DOHH2 (cell line): ENCODE results near the gene C1orf226.

ENCODE experiments used
- H3F3A ChIP-seq: fragments of 200-600 bp; sonication (generic), shearing (Covaris generic); 2 replicates; pipeline ENCODE4 v1.6.0; 2016; ENCODE audit warnings: antibody characterized with exemption, mild to moderate bottlenecking; ENCODE audit not compliant: control insufficient read depth, insufficient read depth
- H3K27ac ChIP-seq: fragments of 200-600 bp; sonication (generic); 2 replicates; pipeline ENCODE4 v1.5.1; 2014; ENCODE audit warnings: low read depth, mild to moderate bottlenecking, low read length, moderate library complexity
- H3K27me3 ChIP-seq: fragments of 200-600 bp; sonication (generic); 2 replicates; pipeline ENCODE4 v1.6.1; 2014; ENCODE audit warnings: mild to moderate bottlenecking, low read length, mixed read lengths; ENCODE audit not compliant: control insufficient read depth
- H3K36me3 ChIP-seq: fragments of 200-600 bp; sonication (generic); 2 replicates; pipeline ENCODE4 v1.6.1; 2014; ENCODE audit warnings: mild to moderate bottlenecking, low read length, moderate library complexity, mixed read lengths; ENCODE audit not compliant: control insufficient read depth
- H3K4me1 ChIP-seq: fragments of 200-600 bp; sonication (generic); 2 replicates; pipeline ENCODE4 v1.6.1; 2014; ENCODE audit warnings: mild to moderate bottlenecking, low read length, mixed read lengths; ENCODE audit not compliant: control insufficient read depth
- H3K4me2 ChIP-seq: fragments of 200-600 bp; sonication (generic); 2 replicates; pipeline ENCODE4 v1.6.0; 2014; ENCODE audit warnings: mild to moderate bottlenecking, low read length, moderate library complexity
- H3K4me3 ChIP-seq: fragments of 200-600 bp; sonication (generic); 2 replicates; pipeline ENCODE4 v1.5.1; 2014; ENCODE audit warnings: mild to moderate bottlenecking, low read length, mixed read lengths
- H3K79me2 ChIP-seq: fragments of 200-600 bp; sonication (generic); 2 replicates; pipeline ENCODE4 v1.6.1; 2014; ENCODE audit warnings: mild to moderate bottlenecking, low read length, mixed read lengths; ENCODE audit not compliant: control insufficient read depth
- H3K9me2 ChIP-seq: fragments of 200-600 bp; sonication (generic); replicated peaks from 2 replicates; pipeline ENCODE4 v1.6.1; 2014; ENCODE audit warnings: mild to moderate bottlenecking, low read length, mixed read lengths; ENCODE audit not compliant: control insufficient read depth
- H3K9me3 ChIP-seq: fragments of 200-600 bp; sonication (generic); 2 replicates; pipeline ENCODE4 v1.6.1; 2014; ENCODE audit warnings: antibody characterized with exemption, low read length, mixed read lengths; ENCODE audit not compliant: control insufficient read depth, insufficient read depth
- H4K20me1 ChIP-seq: fragments of 200-600 bp; sonication (generic); 2 replicates; pipeline ENCODE4 v1.6.0; 2014; ENCODE audit warnings: low read depth, mild to moderate bottlenecking, antibody characterized with exemption, low read length, moderate library complexity; ENCODE audit not compliant: control insufficient read depth, insufficient read depth
- EZH2phosphoT487 ChIP-seq: fragments of 200-600 bp; sonication (generic); IDR thresholded peaks from 2 replicates; pipeline ENCODE4 v1.6.1; 2017; ENCODE audit warnings: borderline replicate concordance, mild to moderate bottlenecking, antibody characterized with exemption, low read length, moderate library complexity, mixed read lengths
- TF ChIP-seq, protein P1 (sequence below): fragments of 200-600 bp; sonication (generic); IDR thresholded peaks from one replicate; pipeline ENCODE4 v1.5.1; 2014; ENCODE audit warnings: antibody characterized with exemption, mild to moderate bottlenecking, low read depth, low read length; ENCODE audit not compliant: poor library complexity, severe bottlenecking

The C1orf226 gene

DNA sequence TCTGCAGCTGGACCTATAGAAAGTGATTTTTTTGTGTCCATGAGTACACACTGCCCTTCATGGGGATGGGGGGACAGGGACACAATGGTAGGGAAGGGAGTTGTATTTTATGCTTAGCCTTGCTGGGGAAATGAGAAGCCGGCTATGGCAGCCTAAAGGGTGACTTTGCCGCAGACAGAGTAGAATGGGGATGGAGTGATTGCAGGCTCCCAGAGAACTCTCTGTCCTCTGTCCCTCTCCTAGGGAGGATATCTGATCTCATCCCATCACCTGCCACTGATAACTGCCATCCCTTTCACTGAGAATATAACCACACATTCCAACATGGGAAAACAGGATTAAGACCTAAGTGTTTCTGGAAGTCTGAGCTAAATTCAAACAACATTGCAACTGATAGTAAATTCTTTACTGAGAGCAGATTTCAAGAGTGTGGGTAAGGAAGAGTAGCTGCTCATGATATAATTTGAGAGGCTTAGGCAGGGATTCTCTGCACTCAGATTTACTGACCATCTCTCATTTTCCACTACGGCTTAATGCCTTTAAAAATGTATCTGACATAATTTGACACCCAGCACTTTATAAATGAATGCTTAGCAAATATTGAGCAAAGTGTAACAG lies 16.5 kb downstream of the C1orf226 start:
- TF ChIP-seq, protein P1, sequence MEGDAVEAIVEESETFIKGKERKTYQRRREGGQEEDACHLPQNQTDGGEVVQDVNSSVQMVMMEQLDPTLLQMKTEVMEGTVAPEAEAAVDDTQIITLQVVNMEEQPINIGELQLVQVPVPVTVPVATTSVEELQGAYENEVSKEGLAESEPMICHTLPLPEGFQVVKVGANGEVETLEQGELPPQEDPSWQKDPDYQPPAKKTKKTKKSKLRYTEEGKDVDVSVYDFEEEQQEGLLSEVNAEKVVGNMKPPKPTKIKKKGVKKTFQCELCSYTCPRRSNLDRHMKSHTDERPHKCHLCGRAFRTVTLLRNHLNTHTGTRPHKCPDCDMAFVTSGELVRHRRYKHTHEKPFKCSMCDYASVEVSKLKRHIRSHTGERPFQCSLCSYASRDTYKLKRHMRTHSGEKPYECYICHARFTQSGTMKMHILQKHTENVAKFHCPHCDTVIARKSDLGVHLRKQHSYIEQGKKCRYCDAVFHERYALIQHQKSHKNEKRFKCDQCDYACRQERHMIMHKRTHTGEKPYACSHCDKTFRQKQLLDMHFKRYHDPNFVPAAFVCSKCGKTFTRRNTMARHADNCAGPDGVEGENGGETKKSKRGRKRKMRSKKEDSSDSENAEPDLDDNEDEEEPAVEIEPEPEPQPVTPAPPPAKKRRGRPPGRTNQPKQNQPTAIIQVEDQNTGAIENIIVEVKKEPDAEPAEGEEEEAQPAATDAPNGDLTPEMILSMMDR: no peak
- no peak for TF ChIP-seq EZH2phosphoT487
- Histone ChIP-seq H3K27ac (no peak overlapping the region), H3F3A (no peaks in the 10 kb centered on the region), H3K4me1 (no peaks in the 10 kb centered on the region), H3K27me3 (peaks cover 37% of the 10 kb centered on the region), H3K9me3 (no peaks in the 10 kb centered on the region), H3K4me2 (no peak overlapping the region), H3K4me3 (no peak overlapping the region), H3K9me2 (no peaks in the 10 kb centered on the region), H3K36me3 (no peaks in the 10 kb centered on the region), H4K20me1 (no peaks in the 10 kb centered on the region), H3K79me2 (no peaks in the 10 kb centered on the region)

DNA sequence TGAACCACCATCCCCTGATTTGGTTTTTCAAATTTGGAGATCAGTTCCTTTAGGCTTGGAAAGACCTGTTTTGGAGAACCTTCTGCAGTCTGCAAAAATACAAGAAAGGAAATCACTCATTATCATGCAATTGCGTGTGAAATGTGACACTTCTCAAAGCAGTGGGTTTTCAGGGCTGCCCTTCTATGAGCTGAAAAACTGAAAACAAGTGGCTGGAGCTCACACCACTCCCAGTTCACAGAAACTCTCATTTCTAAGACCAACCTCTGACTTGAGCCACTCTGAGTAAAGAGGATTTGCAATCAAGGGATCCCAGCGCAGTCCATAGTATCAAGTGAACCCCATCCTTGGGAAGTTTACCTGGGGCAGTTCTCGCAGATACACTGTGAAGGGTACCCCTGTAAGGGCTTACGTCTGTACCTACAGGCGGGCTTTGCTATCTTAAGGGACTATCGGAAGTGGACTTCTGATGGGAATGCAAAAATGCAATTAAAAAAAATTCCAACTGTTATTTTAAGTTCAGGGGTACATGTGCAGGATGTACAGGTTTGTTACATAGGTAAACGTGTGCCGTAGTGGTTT lies 17.6 kb downstream of the C1orf226 start:
- H3K36me3 ChIP-seq: no peaks in the 10 kb centered on the region
- no peak overlapping the region for H3K4me3 ChIP-seq
- H3F3A ChIP-seq: no peaks in the 10 kb centered on the region
- H3K4me2 ChIP-seq: no peak overlapping the region
- H3K4me1 ChIP-seq: no peaks in the 10 kb centered on the region
- H3K27ac ChIP-seq: no peak overlapping the region
- no peaks in the 10 kb centered on the region for H4K20me1 ChIP-seq
- peaks cover 37% of the 10 kb centered on the region for H3K27me3 ChIP-seq
- no peaks in the 10 kb centered on the region for H3K9me2 ChIP-seq
- no peak for TF ChIP-seq EZH2phosphoT487
- TF ChIP-seq, protein P1: no peak
- H3K9me3 ChIP-seq: no peaks in the 10 kb centered on the region
- H3K79me2 ChIP-seq: no peaks in the 10 kb centered on the region

DNA sequence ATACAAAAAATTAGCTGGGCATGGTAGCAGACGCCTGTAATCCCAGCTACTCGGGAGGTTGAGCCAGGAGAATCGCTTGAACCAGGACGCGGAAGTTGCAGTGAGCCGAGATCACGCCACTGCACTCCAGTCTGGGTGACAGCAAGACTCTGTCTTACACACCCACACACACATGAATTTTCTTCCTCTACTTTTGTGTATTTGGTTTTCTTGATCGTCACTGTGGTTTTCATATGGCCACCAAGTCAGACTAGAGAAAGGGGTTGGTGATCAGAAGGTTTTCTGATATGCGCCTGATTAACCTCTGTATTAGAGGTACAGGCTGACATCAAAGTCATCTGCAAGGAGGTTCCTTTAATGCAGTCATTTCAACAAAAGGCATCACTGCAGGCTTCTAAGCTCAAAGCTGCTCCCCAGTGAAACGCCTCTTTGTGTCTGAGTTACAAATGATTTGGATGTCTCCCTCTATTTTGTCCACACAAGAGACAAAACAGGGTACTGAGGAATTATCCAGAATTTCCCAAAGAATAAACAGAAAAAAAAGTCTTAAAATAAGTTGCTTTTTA lies 19.3 kb downstream of the C1orf226 start:
- Histone ChIP-seq H3K27me3 (peaks cover 34% of the 10 kb centered on the region), H4K20me1 (no peaks in the 10 kb centered on the region), H3K36me3 (no peaks in the 10 kb centered on the region), H3K4me2 (no peak overlapping the region), H3K4me1 (no peaks in the 10 kb centered on the region), H3K9me3 (no peaks in the 10 kb centered on the region), H3K79me2 (no peaks in the 10 kb centered on the region), H3K4me3 (no peak overlapping the region), H3K27ac (no peak overlapping the region), H3K9me2 (no peaks in the 10 kb centered on the region), H3F3A (no peaks in the 10 kb centered on the region)
- no peak for TF ChIP-seq EZH2phosphoT487
- TF ChIP-seq, protein P1: no peak
